H1 (cell line): Measurements from ENCODE around the gene DLG5. TPM values are rescaled to one million over a fixed set of nuclear protein-coding genes. Genes with fewer than 3 reads are reported as not detected.

ENCODE experiments used
- ASH2L ChIP-seq: fragments of 200-600, 300-600 bp; sonication (generic); IDR thresholded peaks from one replicate; pipeline ENCODE4 v1.7.1; 2017; ENCODE audit warnings: low read length
- HDAC2 ChIP-seq, 2 experiments: fragments of 300-600 bp in 1 of 2; sonication (generic) in 1 of 2; IDR thresholded peaks; 2 replicates each; pipeline ENCODE4 v1.6.1; 2011 to 2012; ENCODE audit warnings: low read depth in 2 of 2, low read length in 2 of 2, mild to moderate bottlenecking in 2 of 2, moderate library complexity in 2 of 2, borderline replicate concordance in 1 of 2, inconsistent platforms in 1 of 2
- polyA plus RNA-seq, 7 experiments: library from polyadenylated mRNA; depleted of rRNA in 3 of 7; stranded (reverse) in 5 of 7; unstranded in 2 of 7; fragments of >200 nt in 5 of 7; fragments of 200-250 nt in 2 of 7; gene quantifications; 1 replicate in 5 of 7; 2 replicates in 1 of 7; 4 replicates in 1 of 7; pipeline versions ENCODE4 v1.2.1 to v1.2.3, GENCODE V29; 2011 to 2013; ENCODE audit warnings: missing spikeins in 2 of 7, mixed read lengths in 2 of 7
- total RNA-seq: library from RNA; stranded (reverse); fragmentation: NEBNext Ultra II Directional; extraction: Animal tissue kit (Norgen Biotek cat#: 25700); gene quantifications from 2 replicates; pipeline ENCODE4 v1.2.1, GENCODE V29; 2021

DLG5 gene
- total and polyA plus RNA-seq, 2 of the 8 experiments (the other 6 are each of a cell fraction or from before 2014, with no cell fraction given): 15.6 to 71.4 TPM

DNA sequence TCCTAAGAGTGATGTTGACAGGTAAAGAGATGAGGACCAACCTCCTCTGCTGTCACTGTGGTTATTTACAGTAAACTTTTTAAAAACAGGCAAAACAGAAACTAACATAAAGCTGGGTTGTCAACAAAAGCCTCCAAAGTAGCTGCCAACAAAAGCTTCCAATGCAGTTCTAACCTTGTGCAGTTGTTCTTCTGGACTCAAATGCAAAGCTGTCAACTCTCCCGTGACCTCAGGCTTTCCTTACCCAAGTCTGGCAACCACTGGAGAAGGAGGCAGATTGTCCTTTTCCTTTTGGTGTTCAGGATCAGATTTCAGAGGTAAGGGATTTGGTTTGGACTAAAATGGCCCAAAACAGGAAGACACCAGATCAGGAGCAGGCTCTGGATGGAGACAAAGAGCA, 63.1 kb downstream of the DLG5 start (continued):
- TF ChIP-seq HDAC2 (IDR thresholded peaks at IDR 0.05; ENCODE audit: borderline replicate concordance in 1 of 2, low read depth in 2 of 2, low read length in 2 of 2) (no peak), ASH2L (no peak)
